ENCODE measurements around the gene PTH1R. TPM values are rescaled to one million over a fixed set of nuclear protein-coding genes. Genes with fewer than 3 reads are reported as not detected.

The PTH1R gene
- total RNA-seq, 1 donor from 2014 or later = 13.0 TPM

GRCh38 chr3:46932455-46933225, 55.1 kb downstream of the PTH1R start:
- Histone ChIP-seq H3K36me3 (peaks cover 0 to 13% of the 10 kb centered on the region in 2 donors), H3K27ac (peak overlapping the region; percentile 77), H3K4me3 (no peak overlapping the region), H3K27me3 (no peaks in the 10 kb centered on the region), H3K4me1 (peaks cover 95% of the 10 kb centered on the region), H3K9me3 (no peaks in the 10 kb centered on the region)
- intact Hi-C loops (cut with DNase I) = no loop called here
- TF ChIP-seq POLR2AphosphoS5 (IDR thresholded peaks at IDR 0.05; ENCODE audit: insufficient read depth in 1 of 2, low read depth in 1 of 2) (no peak), CTCF (IDR thresholded peaks at IDR 0.05) (no peak), POLR2A (IDR thresholded peaks at IDR 0.05) (no peak)
- DNase-seq (ENCODE audit: extremely low spot score in 2 of 2) = no peak

- peaks cover 89% of the 10 kb centered on the region for H3K4me1 ChIP-seq
- H3K36me3 ChIP-seq = peaks cover 0 to 13% of the 10 kb centered on the region in 2 donors
- intact Hi-C loops (cut with DNase I) = no loop called here
- TF ChIP-seq POLR2A (IDR thresholded peaks at IDR 0.05) = no peak
- no peak for TF ChIP-seq POLR2AphosphoS5 (IDR thresholded peaks at IDR 0.05; ENCODE audit: insufficient read depth in 1 of 2, low read depth in 1 of 2)
- TF ChIP-seq CTCF (IDR thresholded peaks at IDR 0.05) = no peak
- peak overlapping the region; percentile 77 for H3K27ac ChIP-seq
- no peaks in the 10 kb centered on the region for H3K27me3 ChIP-seq
- DNase-seq (ENCODE audit: extremely low spot score in 2 of 2) = no peak
- H3K9me3 ChIP-seq = no peaks in the 10 kb centered on the region
- H3K4me3 ChIP-seq = no peak overlapping the region
Observed at GRCh38 chr3:46933261-46933660, 55.7 kb downstream of the PTH1R start.

GRCh38 chr3:46934072-46934471, 56.6 kb downstream of the PTH1R start:
- peaks cover 0 to 15% of the 10 kb centered on the region in 2 donors for H3K36me3 ChIP-seq
- TF ChIP-seq POLR2A (IDR thresholded peaks at IDR 0.05) = no peak
- no peak for TF ChIP-seq POLR2AphosphoS5 (IDR thresholded peaks at IDR 0.05; ENCODE audit: insufficient read depth in 1 of 2, low read depth in 1 of 2)
- TF ChIP-seq CTCF (IDR thresholded peaks at IDR 0.05) = no peak
- H3K27me3 ChIP-seq = no peaks in the 10 kb centered on the region
- peaks cover 82% of the 10 kb centered on the region for H3K4me1 ChIP-seq
- intact Hi-C loops (cut with DNase I) = no loop called here
- H3K4me3 ChIP-seq = no peak overlapping the region
- DNase-seq (ENCODE audit: extremely low spot score in 2 of 2) = no peak
- H3K9me3 ChIP-seq = no peaks in the 10 kb centered on the region
- H3K27ac ChIP-seq = peak overlapping the region; percentile 73

GRCh38 chr3:46934498-46935167, 57.1 kb downstream of the PTH1R start:
- H3K27me3 ChIP-seq = no peaks in the 10 kb centered on the region
- H3K27ac ChIP-seq = peak overlapping the region; percentile 73
- no peak for TF ChIP-seq CTCF (IDR thresholded peaks at IDR 0.05)
- TF ChIP-seq POLR2AphosphoS5 (IDR thresholded peaks at IDR 0.05; ENCODE audit: insufficient read depth in 1 of 2, low read depth in 1 of 2) = peak in 1 of 2 donors; percentile 33
- H3K4me1 ChIP-seq = peaks cover 76% of the 10 kb centered on the region
- peaks cover 0 to 20% of the 10 kb centered on the region in 2 donors for H3K36me3 ChIP-seq
- intact Hi-C loops (cut with DNase I) = no loop called here
- no peak for DNase-seq (ENCODE audit: extremely low spot score in 2 of 2)
- no peaks in the 10 kb centered on the region for H3K9me3 ChIP-seq
- no peak overlapping the region for H3K4me3 ChIP-seq

Data from vagina (tissue), 2 donors.